T-helper 2 cell treated with Interferon-gamma antibody and Interleukin-4, amounts not matched to agents 5 μg/mL and 100 μg/mL, for 36 hours (primary cell): Measurements from ENCODE around the gene KRT84.

Source experiments
- DNase-seq: peaks from one replicate; pipeline ENCODE4 v3.0.0; 2021; ENCODE audit warnings: low spot score
- H3K27ac Mint-ChIP-seq: one replicate; pipeline ENCODE4 v1.8.0; 2021; ENCODE audit warnings: mild to moderate bottlenecking, mixed read lengths
- H3K27me3 Mint-ChIP-seq: one replicate; pipeline ENCODE4 v1.8.0; 2021; ENCODE audit warnings: low read depth, mixed read lengths
- H3K36me3 Mint-ChIP-seq: one replicate; pipeline ENCODE4 v1.8.0; 2021; ENCODE audit warnings: low read depth, mixed read lengths
- H3K4me1 Mint-ChIP-seq: one replicate; pipeline ENCODE4 v1.8.0; 2021; ENCODE audit warnings: low read depth, mixed read lengths
- H3K4me3 Mint-ChIP-seq: one replicate; pipeline ENCODE4 v1.8.0; 2022; ENCODE audit warnings: mild to moderate bottlenecking, moderate library complexity, mixed read lengths
- H3K9me3 Mint-ChIP-seq: one replicate; pipeline ENCODE4 v1.8.0; 2021; ENCODE audit warnings: mixed read lengths

KRT84 gene

GRCh38 chr12:52366738-52367485 is 18.5 kb downstream of the KRT84 start, which contains the start of gene KRT85:
Gene KRT85, minus strand, starts transcription at chr12:52367481. Its CDS starts 76 bp downstream, at chr12:52367405.
- H3K27me3 Mint-ChIP-seq = peaks cover 4% of the 10 kb centered on the region
- no peaks in the 10 kb centered on the region for H3K9me3 Mint-ChIP-seq
- no peak for DNase-seq
- H3K4me3 Mint-ChIP-seq = no peak within 1 kb of the TSS
- no peak within 1 kb of the TSS for H3K27ac Mint-ChIP-seq
- H3K4me1 Mint-ChIP-seq = no peaks in the 10 kb centered on the region
- H3K36me3 Mint-ChIP-seq = no peaks in the 10 kb centered on the region

- H3K9me3 Mint-ChIP-seq = no peaks in the 10 kb centered on the region
- no peaks in the 10 kb centered on the region for H3K4me1 Mint-ChIP-seq
- H3K27me3 Mint-ChIP-seq = no peaks in the 10 kb centered on the region
- no peaks in the 10 kb centered on the region for H3K36me3 Mint-ChIP-seq
- no peak overlapping the region for H3K27ac Mint-ChIP-seq
- DNase-seq = no peak
- H3K4me3 Mint-ChIP-seq = no peak overlapping the region
These were observed 20.5 kb downstream of the KRT84 start for GRCh38 chr12:52364901-52365489.

GRCh38 chr12:52364061-52364460 is 21.4 kb downstream of the KRT84 start:
- Mint-ChIP-seq H3K4me3 (no peak overlapping the region), H3K9me3 (no peaks in the 10 kb centered on the region)

GRCh38 chr12:52363111-52363679 is 22.3 kb downstream of the KRT84 start:
- H3K36me3 Mint-ChIP-seq = no peaks in the 10 kb centered on the region
- DNase-seq = no peak
- no peak overlapping the region for H3K27ac Mint-ChIP-seq
- no peak overlapping the region for H3K4me3 Mint-ChIP-seq
- no peaks in the 10 kb centered on the region for H3K27me3 Mint-ChIP-seq
- H3K9me3 Mint-ChIP-seq = no peaks in the 10 kb centered on the region
- peaks cover 9% of the 10 kb centered on the region for H3K4me1 Mint-ChIP-seq

More at GRCh38 chr12:52364061-52364460, 21.4 kb downstream of the KRT84 start:
- DNase-seq = no peak
- Mint-ChIP-seq H3K27me3 (no peaks in the 10 kb centered on the region), H3K27ac (no peak overlapping the region), H3K4me1 (peaks cover 2% of the 10 kb centered on the region), H3K36me3 (no peaks in the 10 kb centered on the region)

- peaks cover 2% of the 10 kb centered on the region for H3K27me3 Mint-ChIP-seq
These were observed 23.2 kb downstream of the KRT84 start for GRCh38 chr12:52362118-52362726.

GRCh38 chr12:52361553-52361952 is 23.9 kb downstream of the KRT84 start:
- no peaks in the 10 kb centered on the region for H3K9me3 Mint-ChIP-seq
- H3K36me3 Mint-ChIP-seq = no peaks in the 10 kb centered on the region
- H3K27ac Mint-ChIP-seq = no peak overlapping the region
- no peak for DNase-seq
- no peak overlapping the region for H3K4me3 Mint-ChIP-seq
- H3K27me3 Mint-ChIP-seq = peaks cover 2% of the 10 kb centered on the region
- H3K4me1 Mint-ChIP-seq = peaks cover 9% of the 10 kb centered on the region

More at GRCh38 chr12:52362118-52362726, 23.2 kb downstream of the KRT84 start:
- no peak for DNase-seq
- H3K36me3 Mint-ChIP-seq = no peaks in the 10 kb centered on the region
- H3K4me3 Mint-ChIP-seq = no peak overlapping the region
- H3K9me3 Mint-ChIP-seq = no peaks in the 10 kb centered on the region
- H3K4me1 Mint-ChIP-seq = peaks cover 9% of the 10 kb centered on the region
- H3K27ac Mint-ChIP-seq = no peak overlapping the region

GRCh38 chr12:52360663-52361271 is 24.7 kb downstream of the KRT84 start:
- no peak for DNase-seq
- peaks cover 9% of the 10 kb centered on the region for H3K4me1 Mint-ChIP-seq
- no peaks in the 10 kb centered on the region for H3K36me3 Mint-ChIP-seq
- H3K27ac Mint-ChIP-seq = no peak overlapping the region
- no peaks in the 10 kb centered on the region for H3K9me3 Mint-ChIP-seq
- H3K4me3 Mint-ChIP-seq = no peak overlapping the region
- H3K27me3 Mint-ChIP-seq = peaks cover 2% of the 10 kb centered on the region

- DNase-seq = no peak
- Mint-ChIP-seq H3K4me1 (peaks cover 9% of the 10 kb centered on the region), H3K27me3 (peaks cover 2% of the 10 kb centered on the region), H3K27ac (no peak overlapping the region), H3K36me3 (no peaks in the 10 kb centered on the region), H3K4me3 (no peak overlapping the region), H3K9me3 (no peaks in the 10 kb centered on the region)
These were observed 25.3 kb downstream of the KRT84 start for GRCh38 chr12:52360106-52360662.

- no peak overlapping the region for H3K27ac Mint-ChIP-seq
- H3K36me3 Mint-ChIP-seq = no peaks in the 10 kb centered on the region
- H3K4me1 Mint-ChIP-seq = peaks cover 9% of the 10 kb centered on the region
- DNase-seq = no peak
- H3K4me3 Mint-ChIP-seq = no peak overlapping the region
- no peaks in the 10 kb centered on the region for H3K9me3 Mint-ChIP-seq
- H3K27me3 Mint-ChIP-seq = peaks cover 2% of the 10 kb centered on the region
These were observed 25.8 kb downstream of the KRT84 start for GRCh38 chr12:52359621-52360061.

- H3K4me3 Mint-ChIP-seq = no peak overlapping the region
- H3K36me3 Mint-ChIP-seq = no peaks in the 10 kb centered on the region
- peaks cover 2% of the 10 kb centered on the region for H3K27me3 Mint-ChIP-seq
- H3K9me3 Mint-ChIP-seq = no peaks in the 10 kb centered on the region
- DNase-seq = no peak
- H3K27ac Mint-ChIP-seq = no peak overlapping the region
- peaks cover 9% of the 10 kb centered on the region for H3K4me1 Mint-ChIP-seq
These were observed 26.7 kb downstream of the KRT84 start for GRCh38 chr12:52358575-52359350.

- H3K27ac Mint-ChIP-seq = no peak overlapping the region
- peaks cover 11% of the 10 kb centered on the region for H3K27me3 Mint-ChIP-seq
- H3K36me3 Mint-ChIP-seq = no peaks in the 10 kb centered on the region
- H3K4me3 Mint-ChIP-seq = no peak overlapping the region
- DNase-seq = no peak
- H3K9me3 Mint-ChIP-seq = no peaks in the 10 kb centered on the region
- peaks cover 9% of the 10 kb centered on the region for H3K4me1 Mint-ChIP-seq
These were observed 28.5 kb downstream of the KRT84 start for GRCh38 chr12:52356762-52357580.

- no peak for DNase-seq
- Mint-ChIP-seq H3K9me3 (no peaks in the 10 kb centered on the region), H3K27ac (no peak overlapping the region), H3K27me3 (peaks cover 15% of the 10 kb centered on the region), H3K36me3 (no peaks in the 10 kb centered on the region), H3K4me1 (peaks cover 12% of the 10 kb centered on the region), H3K4me3 (no peak overlapping the region)
These were observed 29.3 kb downstream of the KRT84 start for GRCh38 chr12:52356031-52356761.
